HG03469 (cell line): ENCODE results near the gene EXOG.

Experiments used
- ATAC-seq: cut with Tn5 transposase; IDR thresholded peaks from one replicate; pipeline ENCODE4 v1.9.1; 2021; ENCODE audit warnings: mild to moderate bottlenecking, moderate library complexity, moderate number of reproducible peaks; ENCODE audit not compliant: unreplicated experiment

The EXOG gene

DNA sequence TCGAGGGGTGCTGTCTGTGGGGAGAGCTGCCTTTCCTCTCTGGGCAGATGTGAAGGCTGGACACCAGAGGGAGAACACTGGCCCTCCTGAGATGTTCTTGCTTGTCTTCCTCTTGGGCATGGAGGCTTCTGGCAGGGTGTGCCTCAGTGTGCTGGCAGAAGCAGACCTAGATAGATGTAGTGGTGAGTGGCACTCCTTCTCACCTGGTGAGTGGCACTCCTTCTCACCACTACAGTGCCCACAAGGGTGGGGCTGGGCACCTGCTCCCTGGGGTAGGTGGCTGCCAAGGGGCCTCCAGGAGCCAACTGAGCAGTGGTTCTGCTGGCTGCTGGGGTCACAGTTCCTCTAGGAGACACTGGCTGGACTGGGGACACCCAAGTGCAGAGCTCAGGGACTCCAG, 23.8 kb upstream of the EXOG start:
- ATAC-seq, result no peak

DNA sequence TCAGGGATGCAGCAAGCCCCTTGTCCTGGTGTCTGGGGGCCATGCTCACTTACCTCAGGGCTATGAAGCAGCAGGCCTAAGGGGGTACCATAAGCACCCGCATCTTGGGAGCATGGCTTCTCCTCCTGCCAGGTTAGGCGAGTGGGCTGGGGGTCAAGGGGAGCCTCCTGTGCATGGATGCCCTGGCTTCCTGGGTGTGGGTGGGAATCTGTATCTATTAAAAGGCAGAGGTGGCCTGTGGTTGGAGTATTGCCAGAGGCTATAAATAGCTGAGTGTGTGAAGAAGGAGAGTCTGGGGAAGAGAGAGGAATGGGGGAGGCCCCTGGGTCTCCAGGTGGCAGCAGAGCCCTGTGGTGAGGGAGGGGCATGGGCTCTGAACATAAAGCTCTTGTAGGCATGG, 22.9 kb upstream of the EXOG start:
- no peak for ATAC-seq

DNA sequence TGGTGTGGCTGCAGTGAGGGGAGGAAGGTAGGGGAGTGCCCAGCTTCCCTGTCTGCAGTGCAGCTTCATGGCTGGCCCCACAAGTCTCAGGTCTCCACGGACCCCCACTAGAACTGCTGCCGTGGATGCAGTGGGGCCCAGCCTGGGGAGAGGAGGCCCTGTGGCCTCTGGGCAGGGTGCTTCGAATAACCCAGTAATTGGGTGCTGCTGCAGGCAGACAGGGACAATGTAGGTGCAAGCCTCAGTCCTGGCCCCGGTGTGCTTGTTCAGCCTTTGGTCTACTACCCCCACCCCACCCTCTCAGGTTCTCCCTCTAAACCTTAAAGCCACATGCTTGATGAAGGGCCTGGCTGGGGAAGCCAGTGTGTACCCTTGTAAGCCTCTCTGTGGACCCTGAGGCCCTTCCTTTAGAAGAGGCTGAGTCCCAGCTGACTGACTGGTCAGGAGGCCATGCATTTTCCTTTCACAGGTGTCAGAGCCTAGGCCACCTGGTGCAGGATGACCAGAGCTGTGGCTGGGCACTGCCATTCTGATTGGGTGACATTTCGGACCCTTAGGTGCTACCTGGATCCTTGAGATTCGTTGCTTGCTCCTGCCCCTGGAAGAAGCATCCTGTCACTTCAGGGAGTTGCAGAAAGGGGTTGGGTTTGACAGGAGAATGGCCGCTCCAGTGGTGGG, 21.1 kb upstream of the EXOG start:
- ATAC-seq, result no peak

DNA sequence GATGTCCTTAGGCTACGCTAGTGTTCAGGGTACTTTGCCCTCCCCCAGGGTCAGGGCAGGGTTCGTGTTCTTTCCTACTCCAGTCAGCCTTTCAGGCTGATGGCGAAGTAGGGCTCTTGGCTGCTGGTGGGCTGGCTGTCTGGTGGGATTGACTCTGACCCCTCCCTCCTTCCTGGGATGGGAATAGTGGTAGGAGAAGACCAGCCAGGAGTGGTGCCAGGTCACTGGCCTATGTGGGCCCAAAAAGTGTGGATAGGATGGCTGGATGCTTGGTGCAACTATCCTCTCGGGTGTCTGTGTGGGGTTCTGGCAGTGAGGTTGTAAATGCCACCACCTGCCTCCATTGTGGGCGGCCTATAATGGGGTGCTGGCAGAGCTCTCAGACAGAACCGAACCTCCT, 20.4 kb upstream of the EXOG start:
- ATAC-seq, result no peak

DNA sequence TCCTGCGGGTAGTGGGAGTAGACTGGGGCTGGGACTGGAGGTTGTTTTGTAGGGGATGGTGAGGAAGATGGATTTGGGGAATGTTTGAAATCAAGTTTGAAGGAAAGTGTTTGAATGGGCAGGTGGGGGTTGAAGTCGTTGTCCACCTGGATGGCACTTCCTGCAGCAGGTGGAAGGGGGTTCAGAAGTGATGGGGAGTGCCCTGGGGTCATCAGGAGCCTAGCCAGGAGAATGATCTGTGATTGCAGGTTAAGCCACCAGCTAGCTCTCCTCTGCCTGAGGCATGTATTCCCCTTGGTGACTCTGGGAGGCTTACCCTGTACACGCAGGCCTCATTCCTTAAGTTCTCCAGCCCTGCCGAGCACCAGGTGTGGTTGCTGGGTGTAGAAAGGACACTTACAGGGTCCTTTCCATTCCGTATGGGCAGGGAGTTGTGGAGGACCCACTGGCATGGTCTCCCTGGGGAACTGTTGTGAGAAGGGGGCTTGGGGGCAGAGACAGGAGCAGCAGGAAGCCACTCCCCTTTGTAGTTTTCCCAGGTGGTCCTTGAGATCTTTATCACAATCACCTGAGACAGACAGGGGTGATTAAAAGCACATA, 19.9 kb upstream of the EXOG start:
- no peak for ATAC-seq

DNA sequence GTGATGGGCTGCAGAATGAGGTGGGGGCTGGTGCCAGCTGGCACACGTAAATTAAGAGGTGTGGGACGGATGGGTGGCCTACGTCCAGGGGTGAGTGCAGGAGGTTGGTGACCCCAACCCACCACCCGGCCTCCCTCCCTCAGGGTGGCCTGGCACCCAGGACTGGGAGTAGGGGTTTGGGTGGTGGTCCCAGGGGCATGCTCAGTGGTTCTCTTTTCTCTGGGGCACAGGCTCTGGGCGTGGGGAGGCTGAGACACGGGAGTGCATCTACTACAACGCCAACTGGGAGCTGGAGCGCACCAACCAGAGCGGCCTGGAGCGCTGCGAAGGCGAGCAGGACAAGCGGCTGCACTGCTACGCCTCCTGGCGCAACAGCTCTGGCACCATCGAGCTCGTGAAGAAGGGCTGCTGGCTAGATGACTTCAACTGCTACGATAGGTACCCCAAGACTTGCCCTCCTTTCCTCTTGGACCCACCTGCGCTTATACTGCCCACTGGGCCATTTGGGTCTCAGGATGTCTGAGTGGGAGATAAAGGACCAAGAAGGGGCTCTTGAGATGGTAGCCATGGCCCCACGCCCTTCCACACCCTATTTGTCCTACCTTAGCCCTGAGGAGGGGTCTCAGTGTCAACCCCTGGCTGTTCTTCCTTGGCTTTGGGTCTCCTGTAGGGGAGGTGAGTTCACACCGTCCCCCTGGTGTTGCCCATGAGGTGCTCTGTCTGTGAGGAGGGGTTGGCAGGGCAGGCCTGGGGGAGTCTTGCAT, 18.9 kb upstream of the EXOG start:
- ATAC-seq, result no peak

DNA sequence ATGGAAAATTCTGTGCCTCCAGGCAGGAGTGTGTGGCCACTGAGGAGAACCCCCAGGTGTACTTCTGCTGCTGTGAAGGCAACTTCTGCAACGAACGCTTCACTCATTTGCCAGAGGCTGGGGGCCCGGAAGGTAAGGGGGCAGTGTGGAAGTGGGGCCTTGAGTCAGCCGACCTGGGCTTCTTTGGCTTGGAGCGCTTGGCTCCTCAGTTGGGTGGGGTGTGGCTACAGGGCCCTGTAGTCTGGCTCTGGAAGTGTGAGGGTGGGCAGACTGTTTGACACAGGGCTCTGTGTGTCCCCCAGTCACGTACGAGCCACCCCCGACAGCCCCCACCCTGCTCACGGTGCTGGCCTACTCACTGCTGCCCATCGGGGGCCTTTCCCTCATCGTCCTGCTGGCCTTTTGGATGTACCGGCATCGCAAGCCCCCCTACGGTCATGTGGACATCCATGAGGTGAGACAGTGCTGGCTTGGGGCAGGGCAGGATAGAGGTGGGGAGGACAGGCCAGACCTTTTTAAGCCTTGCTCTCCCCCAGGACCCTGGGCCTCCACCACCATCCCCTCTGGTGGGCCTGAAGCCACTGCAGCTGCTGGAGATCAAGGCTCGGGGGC, 18.2 kb upstream of the EXOG start:
- no peak for ATAC-seq

DNA sequence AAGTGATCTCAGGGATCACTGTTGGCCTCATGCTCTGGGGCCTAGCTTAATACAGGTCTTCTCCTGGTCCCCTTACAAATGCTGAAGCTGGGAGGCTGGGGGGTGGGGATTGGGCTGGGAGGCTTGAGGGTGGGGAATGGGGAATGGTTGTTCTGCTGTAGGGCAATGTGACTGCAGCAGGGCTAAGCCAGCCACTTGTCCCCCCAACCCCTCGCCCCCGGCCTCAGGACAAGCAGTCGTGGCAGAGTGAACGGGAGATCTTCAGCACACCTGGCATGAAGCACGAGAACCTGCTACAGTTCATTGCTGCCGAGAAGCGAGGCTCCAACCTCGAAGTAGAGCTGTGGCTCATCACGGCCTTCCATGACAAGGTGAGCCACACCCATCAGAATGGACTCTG, 17.2 kb upstream of the EXOG start:
- no peak for ATAC-seq

DNA sequence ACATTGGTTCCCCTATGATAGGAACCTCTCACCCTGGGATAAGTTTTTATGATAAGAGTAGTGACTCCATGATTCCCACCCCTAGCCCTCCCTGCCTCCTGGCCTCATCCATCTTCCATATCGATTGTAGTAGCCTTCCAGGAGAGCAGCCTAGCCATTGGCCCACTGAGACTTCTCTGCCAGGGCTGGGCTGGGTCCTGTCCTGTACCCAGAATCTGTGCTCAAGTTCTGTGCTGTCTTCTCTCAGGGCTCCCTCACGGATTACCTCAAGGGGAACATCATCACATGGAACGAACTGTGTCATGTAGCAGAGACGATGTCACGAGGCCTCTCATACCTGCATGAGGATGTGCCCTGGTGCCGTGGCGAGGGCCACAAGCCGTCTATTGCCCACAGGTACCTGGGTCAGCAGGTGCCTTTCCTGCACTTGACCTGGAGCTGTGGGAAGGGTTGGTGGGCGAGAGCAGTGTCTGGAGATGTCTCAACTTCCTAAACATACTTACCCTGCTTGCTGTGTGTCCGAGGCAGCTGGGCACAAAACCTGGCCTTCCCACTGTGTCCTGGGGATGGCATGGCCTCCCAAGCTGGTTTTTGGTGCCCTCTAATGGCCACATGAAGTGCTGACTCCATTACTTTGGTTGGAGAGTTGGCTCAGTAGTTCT, 16.6 kb upstream of the EXOG start:
- no peak for ATAC-seq

DNA sequence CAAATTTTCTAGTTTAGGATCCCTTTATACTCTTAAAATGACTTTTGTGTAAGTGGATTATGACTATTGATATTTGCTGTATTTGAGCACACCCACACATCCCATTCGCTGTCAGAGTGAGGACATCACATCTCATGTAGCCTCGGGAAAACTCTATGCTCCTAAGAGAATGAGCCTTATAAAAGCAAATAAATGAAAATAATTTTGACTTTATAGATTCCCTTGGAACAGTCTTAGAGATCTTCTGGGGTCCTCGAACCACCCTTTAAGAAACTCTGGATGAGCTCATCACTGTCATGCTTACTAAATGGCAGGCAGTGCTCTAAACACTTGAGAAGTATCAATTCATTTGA, 16.1 kb upstream of the EXOG start:
- no peak for ATAC-seq

DNA sequence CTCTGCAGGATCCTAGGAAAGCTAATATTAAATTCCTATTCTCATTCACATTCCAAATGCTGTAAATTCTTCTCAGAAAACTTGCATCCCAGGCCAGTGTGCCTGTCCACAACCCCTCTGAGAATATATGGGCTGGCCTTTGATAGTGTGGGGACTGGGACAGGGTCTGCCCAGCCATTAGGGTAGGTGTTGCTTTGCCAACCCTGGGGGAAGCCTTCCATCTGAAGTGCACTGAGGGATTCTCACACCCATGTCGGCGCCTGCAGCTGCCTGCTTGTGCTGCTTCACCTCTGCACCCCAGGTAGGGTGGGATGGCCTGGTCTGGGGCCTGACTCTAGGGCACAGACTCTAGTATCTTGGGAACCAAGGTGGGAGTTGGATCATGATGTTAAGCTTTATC, 15.2 kb upstream of the EXOG start:
- no peak for ATAC-seq

DNA sequence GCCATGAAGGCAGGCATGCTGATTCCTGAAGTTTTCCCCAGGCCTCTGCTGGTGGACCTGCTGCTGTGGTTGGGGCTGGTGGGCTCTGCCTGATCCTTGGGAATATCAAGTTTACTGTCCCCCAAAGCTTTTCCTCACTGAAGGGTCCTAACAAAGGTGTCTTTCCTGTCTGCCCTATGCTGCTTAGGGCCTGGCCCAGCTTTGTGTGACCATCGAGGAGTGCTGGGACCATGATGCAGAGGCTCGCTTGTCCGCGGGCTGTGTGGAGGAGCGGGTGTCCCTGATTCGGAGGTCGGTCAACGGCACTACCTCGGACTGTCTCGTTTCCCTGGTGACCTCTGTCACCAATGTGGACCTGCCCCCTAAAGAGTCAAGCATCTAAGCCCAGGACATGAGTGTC, 13.2 kb upstream of the EXOG start:
- no peak for ATAC-seq

DNA sequence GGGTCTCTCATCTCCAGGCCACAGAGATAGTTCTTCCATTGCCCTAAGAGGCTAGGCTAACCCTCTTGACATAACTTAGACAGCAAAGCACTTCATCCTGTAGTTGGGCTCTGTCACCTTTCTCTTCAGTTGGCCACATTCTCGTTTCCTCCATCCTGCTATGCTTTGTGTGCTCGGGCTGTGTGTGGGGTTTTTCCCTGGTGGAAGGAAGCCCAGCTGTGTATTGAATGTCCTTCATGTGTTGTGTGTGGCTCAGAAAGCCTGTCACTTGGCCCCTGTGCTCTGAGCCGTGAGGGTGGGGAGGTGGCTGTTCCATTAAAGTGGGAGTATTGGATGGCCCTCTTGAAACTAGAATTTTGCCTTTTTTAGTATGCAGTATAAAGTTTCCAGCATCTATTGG, 8.8 kb upstream of the EXOG start:
- ATAC-seq, result peak; percentile 58

DNA sequence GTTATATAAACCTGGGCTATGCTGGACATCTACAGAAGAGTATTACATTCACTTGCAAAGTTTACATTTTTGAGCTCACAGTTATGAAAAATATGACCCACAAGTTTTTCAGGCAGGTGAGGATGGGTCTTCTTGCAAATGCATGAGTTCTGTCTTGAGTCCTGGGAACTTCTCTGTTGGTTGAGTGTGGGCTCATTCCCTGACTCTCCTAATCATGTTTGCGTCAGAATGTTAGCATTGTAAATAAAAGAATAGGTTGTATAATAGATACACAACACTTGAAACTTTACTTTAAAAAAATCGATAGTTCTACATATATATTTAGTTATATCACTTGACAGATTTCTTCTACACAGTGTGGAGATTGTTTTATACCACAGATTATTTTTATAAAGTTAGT, 7.2 kb upstream of the EXOG start:
- ATAC-seq, result no peak

DNA sequence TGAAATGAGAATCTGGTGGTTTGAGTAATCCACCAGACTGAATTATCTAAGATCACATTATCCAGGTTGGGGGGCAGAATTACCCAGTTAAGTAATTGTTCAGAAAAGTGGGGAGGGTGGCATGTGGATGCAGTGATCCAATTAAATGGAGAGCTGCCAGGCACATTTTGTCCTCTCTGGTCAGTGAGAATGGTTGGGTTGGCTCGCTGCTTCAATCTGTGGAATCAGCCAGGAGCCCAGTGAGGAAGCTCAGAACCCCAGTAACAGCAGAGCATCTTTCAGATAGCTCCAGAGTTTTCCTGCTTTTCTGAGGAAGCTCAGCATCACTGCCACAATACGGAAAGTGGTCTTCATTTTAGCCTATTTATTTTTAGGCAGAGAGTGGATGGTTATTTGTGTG, 6.4 kb upstream of the EXOG start:
- no peak for ATAC-seq

DNA sequence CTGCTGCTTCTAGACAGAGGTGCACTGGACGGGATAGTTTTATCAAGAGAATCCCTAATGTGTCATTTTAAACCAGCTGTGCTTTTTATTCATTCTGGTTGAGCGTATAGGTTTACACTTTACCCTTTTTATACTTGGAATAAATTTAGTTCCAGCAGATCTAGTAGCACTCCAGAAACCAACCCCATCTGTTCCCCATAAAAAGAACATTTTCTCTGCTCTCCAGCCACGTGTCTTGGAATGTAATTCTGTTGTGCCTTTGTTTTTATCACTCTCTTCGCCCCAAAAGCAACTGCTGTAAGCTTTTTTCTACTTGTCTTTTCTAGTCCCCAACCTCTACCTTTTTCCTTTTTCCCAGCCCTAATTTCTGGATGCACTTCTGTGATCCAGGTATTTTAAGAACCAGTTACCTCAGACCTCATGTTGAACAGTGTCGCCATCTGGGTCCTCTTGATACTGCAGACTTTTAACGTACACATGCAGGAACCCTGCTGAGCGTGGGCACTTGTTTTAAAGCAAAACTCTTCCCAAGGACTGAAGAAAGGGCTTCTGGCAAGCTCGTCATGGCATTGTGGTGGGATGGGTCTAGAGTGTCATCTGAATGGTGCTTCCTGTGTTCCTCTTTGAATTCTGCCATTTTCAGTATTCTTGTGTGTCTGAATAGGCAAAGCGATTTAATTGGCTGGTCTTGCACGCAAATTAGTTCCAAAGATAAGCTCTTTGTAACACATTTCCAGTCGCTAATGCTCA, 5.7 kb upstream of the EXOG start:
- no peak for ATAC-seq

DNA sequence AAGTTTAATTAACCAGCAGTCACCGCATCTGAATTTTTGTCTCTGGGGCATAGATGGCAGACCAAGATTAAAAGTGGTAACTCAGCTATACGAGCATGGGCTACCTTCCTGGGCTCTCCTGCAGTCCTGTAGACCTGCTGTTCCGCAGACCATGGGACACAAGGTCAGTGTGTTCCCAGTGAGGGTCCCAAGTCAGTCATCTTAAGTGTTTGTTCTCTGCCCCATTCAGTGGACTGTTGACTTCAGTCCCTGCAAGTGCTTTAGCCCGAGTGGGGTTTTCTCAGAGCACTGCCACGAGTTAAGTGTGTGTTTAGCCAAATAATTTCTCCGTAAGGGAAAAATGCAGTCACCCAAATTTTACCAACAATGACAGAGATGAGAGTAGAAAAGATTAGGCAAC, 4.9 kb upstream of the EXOG start:
- no peak for ATAC-seq

DNA sequence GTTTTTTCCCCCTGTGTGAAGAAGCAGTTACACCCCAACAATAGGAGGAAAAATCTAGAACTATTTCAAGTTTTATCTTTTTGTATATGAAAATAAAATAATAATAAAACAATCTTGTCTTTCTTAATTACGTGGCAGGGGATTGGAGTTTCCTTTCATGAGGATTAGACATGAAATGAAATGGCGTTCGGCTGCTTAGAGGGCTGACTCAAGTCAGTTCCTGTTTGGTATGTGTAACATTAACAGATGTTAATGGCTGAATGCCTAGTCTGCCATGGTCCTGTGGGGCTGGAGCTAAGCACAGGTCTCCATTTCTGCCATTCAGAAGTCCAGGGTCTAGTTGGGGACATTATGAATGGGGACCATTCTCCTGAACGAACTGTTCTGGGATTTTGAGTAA, 3.1 kb upstream of the EXOG start:
- no peak for ATAC-seq

DNA sequence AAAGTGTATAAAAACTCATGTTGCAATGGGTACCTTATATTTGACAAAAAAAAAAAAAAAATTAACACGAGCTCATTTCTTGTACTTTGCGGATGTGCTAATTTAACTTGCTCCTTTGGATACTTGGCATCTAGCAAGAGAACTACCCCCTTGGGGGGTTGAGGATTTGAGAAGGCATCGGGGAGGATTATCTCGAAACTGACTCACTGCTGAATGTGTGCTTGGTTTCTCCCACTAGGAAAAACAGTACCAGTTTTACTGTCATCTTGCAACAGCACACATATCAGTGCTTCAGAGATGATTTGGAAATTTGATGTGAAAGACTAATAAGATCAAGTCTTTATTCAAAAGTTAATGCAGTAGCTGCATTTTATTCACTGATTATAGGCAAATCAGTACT, 891 bp downstream of the EXOG start:
- no peak for ATAC-seq

DNA sequence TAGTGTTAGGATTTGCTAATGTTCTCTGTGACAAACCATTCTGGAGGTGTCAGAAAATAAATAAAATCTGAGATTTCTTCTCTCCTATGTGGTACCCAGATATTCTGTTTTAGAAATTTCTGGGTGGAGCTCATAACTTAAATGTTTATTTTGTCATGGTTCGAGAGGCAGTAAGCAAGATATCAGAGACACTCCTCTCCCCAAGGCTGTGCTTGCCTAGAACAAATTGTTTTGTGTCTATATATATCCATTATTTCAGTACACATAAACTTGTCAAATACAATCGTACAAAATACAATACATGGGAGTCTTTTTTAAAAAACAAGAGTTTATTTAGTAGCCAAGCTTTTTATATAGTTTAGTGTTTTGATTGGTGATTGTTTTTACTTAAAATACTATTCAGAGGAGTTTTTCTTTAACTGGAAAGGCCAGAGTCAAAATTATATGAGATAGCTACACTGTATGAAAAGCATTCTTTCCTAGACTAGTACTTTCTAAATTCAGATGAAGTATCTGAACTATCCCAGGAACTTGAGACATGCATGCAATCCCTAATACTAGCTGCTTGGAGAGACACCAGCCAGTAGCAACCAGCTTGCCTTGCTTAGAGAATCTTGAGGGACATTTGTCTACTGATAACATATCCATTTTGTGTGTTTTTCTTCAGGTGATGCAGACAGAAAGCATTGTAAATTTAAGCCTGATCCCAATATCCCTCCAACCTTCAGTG, 4.7 kb downstream of the EXOG start:
- ATAC-seq, result no peak
